KMS-11 (cell line): ENCODE results near the gene SLC35F3.

ENCODE experiments used
- H2AFZ ChIP-seq: fragments of 200-600 bp; sonication (generic); 2 replicates; pipeline ENCODE4 v1.6.1; 2016; ENCODE audit warnings: antibody characterized with exemption, mixed run types, low read depth
- H3K27ac ChIP-seq: fragments of 200-600 bp; sonication (generic); 2 replicates; pipeline ENCODE4 v1.6.1; 2016; ENCODE audit warnings: mild to moderate bottlenecking, mixed run types
- H3K27me3 ChIP-seq: fragments of 200-600 bp; sonication (generic); 2 replicates; pipeline ENCODE4 v1.6.1; 2017; ENCODE audit warnings: mild to moderate bottlenecking, low read depth, mixed run types, moderate library complexity; ENCODE audit not compliant: insufficient read depth
- H3K36me3 ChIP-seq: fragments of 200-600 bp; sonication (generic); 2 replicates; pipeline ENCODE4 v1.6.1; 2017; ENCODE audit warnings: mild to moderate bottlenecking, mixed run types; ENCODE audit not compliant: insufficient read depth
- H3K4me1 ChIP-seq: fragments of 200-600 bp; sonication (generic); 2 replicates; pipeline ENCODE4 v1.6.1; 2016; ENCODE audit warnings: mild to moderate bottlenecking, low read depth, mixed run types; ENCODE audit not compliant: poor library complexity, severe bottlenecking
- H3K4me2 ChIP-seq: fragments of 200-600 bp; sonication (generic); 2 replicates; pipeline ENCODE4 v1.7.0; 2016; ENCODE audit warnings: mild to moderate bottlenecking, mixed run types
- H3K4me3 ChIP-seq: fragments of 200-600 bp; sonication (generic); IDR thresholded peaks from 2 replicates; pipeline ENCODE4 v1.6.1; 2017; ENCODE audit warnings: low read depth, low read length, mixed read lengths; ENCODE audit not compliant: insufficient read depth
- H3K79me2 ChIP-seq: fragments of 200-600 bp; sonication (generic); 2 replicates; pipeline ENCODE4 v1.6.1; 2016; ENCODE audit warnings: low read depth, mixed run types; ENCODE audit not compliant: insufficient read depth
- H3K9ac ChIP-seq: fragments of 200-600 bp; sonication (generic); 2 replicates; pipeline ENCODE4 v1.6.1; 2016; ENCODE audit warnings: mild to moderate bottlenecking, mixed run types
- H4K20me1 ChIP-seq: fragments of 200-600 bp; sonication (generic); 2 replicates; pipeline ENCODE4 v1.6.1; 2016; ENCODE audit warnings: mild to moderate bottlenecking, mixed run types; ENCODE audit not compliant: insufficient read depth
- TF ChIP-seq, protein P1 (sequence below): fragments of 200-600 bp; sonication (generic); conservative IDR thresholded peaks from 2 replicates; pipeline ENCODE4 v1.6.1; 2017; ENCODE audit warnings: low read depth, mild to moderate bottlenecking, antibody characterized with exemption, low read length, moderate library complexity, mixed read lengths

Gene SLC35F3

DNA sequence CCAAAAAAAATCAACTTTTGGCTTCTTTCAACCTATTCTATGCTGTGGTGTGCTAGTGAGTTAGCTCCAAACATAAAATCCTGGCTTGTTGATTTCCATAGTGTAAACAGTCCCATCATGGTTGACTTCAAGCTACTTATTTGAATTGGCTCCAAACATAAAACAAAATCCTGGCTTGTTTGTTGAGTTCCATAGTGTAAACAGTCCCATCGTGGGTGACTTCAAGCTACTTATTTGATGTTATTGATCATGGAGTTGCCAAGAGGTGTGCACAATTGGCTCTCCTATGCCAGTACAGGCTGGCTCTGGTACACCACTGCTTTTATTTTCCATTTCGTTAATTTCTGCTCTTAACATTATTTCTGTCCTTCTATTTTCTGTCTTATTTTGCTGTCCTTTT lies 466.9 kb downstream of the SLC35F3 start:
- Histone ChIP-seq H3K79me2 (peaks cover 25% of the 10 kb centered on the region; the same call in 1 of the 2 replicates), H3K27ac (no peak overlapping the region), H2AFZ (no peak overlapping the region), H3K9ac (no peak overlapping the region), H3K27me3 (no peaks in the 10 kb centered on the region), H3K4me3 (no peak overlapping the region), H3K36me3 (no peaks in the 10 kb centered on the region; the same call in 1 of the 2 replicates), H3K4me2 (no peak overlapping the region; the same call in 1 of the 2 replicates), H3K4me1 (peaks cover 26% of the 10 kb centered on the region), H4K20me1 (no peaks in the 10 kb centered on the region)
- TF ChIP-seq, protein P1, sequence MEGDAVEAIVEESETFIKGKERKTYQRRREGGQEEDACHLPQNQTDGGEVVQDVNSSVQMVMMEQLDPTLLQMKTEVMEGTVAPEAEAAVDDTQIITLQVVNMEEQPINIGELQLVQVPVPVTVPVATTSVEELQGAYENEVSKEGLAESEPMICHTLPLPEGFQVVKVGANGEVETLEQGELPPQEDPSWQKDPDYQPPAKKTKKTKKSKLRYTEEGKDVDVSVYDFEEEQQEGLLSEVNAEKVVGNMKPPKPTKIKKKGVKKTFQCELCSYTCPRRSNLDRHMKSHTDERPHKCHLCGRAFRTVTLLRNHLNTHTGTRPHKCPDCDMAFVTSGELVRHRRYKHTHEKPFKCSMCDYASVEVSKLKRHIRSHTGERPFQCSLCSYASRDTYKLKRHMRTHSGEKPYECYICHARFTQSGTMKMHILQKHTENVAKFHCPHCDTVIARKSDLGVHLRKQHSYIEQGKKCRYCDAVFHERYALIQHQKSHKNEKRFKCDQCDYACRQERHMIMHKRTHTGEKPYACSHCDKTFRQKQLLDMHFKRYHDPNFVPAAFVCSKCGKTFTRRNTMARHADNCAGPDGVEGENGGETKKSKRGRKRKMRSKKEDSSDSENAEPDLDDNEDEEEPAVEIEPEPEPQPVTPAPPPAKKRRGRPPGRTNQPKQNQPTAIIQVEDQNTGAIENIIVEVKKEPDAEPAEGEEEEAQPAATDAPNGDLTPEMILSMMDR: no peak

DNA sequence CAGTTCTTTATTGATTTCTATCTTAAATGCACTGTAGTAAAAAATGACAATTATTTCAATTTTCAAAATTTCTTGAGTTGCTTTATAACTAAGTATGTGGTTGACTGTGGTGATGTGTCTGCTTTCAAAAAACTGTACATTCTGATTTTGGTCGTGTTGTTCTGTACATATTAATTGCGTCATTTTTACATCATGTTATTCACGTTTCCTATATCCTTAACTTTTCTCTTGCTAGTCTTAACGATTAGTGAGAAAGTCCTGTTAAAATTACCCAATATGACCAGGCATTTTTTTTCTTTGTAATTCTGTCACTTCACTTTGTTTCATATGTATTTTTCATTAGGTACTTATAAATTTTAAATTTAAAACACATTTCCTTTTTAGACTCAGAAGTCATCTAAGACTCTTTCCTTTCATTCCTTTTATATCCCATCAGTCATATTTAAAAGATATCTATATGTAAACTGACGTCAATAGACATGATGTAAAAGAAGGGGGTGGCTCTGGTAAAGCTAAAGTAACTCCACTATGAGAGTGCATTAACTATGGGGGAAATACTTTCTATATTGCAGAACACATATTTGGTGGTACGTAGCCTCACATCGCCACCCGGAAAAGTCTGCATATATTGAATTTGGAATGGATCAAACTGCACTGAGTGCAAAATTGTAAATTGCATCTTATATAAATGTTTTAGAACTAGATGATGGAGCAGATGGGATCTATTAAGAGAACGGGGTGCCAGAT lies 467.7 kb downstream of the SLC35F3 start:
- H3K4me3 ChIP-seq: peak overlapping the region; percentile 96
- TF ChIP-seq, protein P1: no peak
- H4K20me1 ChIP-seq: no peaks in the 10 kb centered on the region
- peak overlapping the region; percentile 89 for H3K4me2 ChIP-seq
- peaks cover 26% of the 10 kb centered on the region for H3K4me1 ChIP-seq
- no peaks in the 10 kb centered on the region for H3K27me3 ChIP-seq
- peaks cover 25% of the 10 kb centered on the region; the same call in 1 of the 2 replicates for H3K79me2 ChIP-seq
- peaks cover 5% of the 10 kb centered on the region; the same call in 1 of the 2 replicates for H3K36me3 ChIP-seq
- peak overlapping the region; percentile 92 for H3K27ac ChIP-seq
- H2AFZ ChIP-seq: peak overlapping the region; percentile 89
- H3K9ac ChIP-seq: peak overlapping the region; percentile 93; the same call in 1 of the 2 replicates

DNA sequence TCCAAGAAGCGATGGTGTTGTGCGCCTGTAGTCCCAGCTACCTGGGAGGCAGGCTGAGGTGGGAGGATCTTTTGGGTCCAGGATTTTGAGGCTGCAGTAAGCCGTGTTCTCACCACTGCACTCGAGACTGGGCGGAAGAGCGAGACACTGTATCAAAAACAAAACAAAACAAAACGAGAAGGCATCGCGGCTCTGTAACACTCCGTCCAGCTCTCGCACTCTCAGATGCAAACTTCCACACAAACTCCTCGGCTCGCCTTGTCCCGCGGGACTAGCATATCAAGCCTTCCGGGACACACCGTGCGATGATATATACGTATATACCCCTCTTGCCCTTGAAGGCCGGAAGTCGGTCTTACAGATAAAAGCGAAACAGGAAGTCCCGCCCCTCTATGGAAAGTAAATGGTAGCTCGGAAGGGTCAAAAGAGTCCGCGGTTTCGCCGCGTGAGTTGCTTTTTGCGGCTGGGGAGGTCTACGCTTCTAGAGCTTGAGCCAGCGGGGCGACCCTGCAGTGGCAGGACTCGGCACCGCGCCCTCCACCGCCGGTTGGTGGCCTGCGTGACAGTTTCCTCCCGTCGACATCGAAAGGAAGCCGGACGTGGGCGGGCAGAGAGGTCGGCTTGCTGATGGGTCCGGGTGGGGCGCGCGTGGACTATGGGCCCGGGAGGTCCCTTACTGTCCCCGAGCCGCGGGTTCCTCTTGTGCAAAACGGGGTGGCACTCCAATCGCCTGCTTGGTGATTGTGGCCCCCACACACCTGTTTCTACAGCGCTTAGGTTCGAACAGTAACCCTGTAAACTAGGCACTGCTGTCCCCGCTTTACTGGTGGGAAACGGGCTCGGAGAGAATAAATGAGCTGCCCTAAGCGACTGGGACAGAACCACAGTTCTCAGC lies 468.8 kb downstream of the SLC35F3 start, which contains the start of gene COA6:
COA6 (plus strand) TSS at position 393 of the 895 bp plus-strand sequence; CDS start at position 404, 11 bp downstream.
- Histone ChIP-seq H3K4me1 (peaks cover 26% of the 10 kb centered on the region), H3K4me3 (peak within 1 kb of the TSS; percentile 96), H2AFZ (peak within 1 kb of the TSS; percentile 89), H3K36me3 (peaks cover 5% of the 10 kb centered on the region; the same call in 1 of the 2 replicates), H3K9ac (peak within 1 kb of the TSS; percentile 93), H4K20me1 (no peaks in the 10 kb centered on the region), H3K27ac (peak within 1 kb of the TSS; percentile 92), H3K4me2 (peak within 1 kb of the TSS; percentile 89), H3K27me3 (no peaks in the 10 kb centered on the region), H3K79me2 (peaks cover 25% of the 10 kb centered on the region; the same call in 1 of the 2 replicates)
- TF ChIP-seq, protein P1: no peak

DNA sequence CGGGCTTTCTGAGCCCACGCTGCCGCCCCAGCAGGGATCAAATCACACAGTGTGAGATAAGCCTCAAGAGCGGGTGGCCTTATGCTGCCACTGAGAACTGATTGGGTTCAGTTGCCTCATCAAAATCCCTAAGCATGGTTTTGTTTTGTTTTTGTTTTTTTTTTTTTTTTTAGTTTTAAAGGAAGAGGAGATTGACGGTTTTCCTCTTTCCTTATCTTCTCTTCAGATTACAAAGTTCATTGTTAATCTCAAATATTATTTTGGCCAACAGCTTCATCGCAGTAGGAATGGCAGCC lies 469.4 kb downstream of the SLC35F3 start:
- Histone ChIP-seq H4K20me1 (no peaks in the 10 kb centered on the region), H3K4me1 (peaks cover 26% of the 10 kb centered on the region), H3K9ac (peak overlapping the region; percentile 93)

More for the DNA sequence above, 469.4 kb downstream of the SLC35F3 start:
- H3K4me2 ChIP-seq: peak overlapping the region; percentile 89
- H3K79me2 ChIP-seq: peaks cover 25% of the 10 kb centered on the region; the same call in 1 of the 2 replicates
- H2AFZ ChIP-seq: peak overlapping the region; percentile 89
- H3K27me3 ChIP-seq: no peaks in the 10 kb centered on the region
- peaks cover 5% of the 10 kb centered on the region; the same call in 1 of the 2 replicates for H3K36me3 ChIP-seq
- TF ChIP-seq, protein P1: no peak
- peak overlapping the region; percentile 96 for H3K4me3 ChIP-seq
- H3K27ac ChIP-seq: peak overlapping the region; percentile 92
